CD4-positive, CD25-positive, alpha-beta regulatory T cell (primary cell): ENCODE results near the gene HMX2. TPM values are rescaled to one million over a fixed set of nuclear protein-coding genes. Genes with fewer than 3 reads are reported as not detected.

Experiments used
- ATAC-seq, 2 donors: fragments of 150-1000 bp; cut with Tn5 transposase; one replicate each; pipeline ENCODE4 v1.10.0; 2021; ENCODE audit warnings: low read depth in 2 of 2, moderate number of reproducible peaks in 2 of 2, moderate library complexity in 1 of 2
- DNase-seq, 3 donors: peaks; one replicate each; pipeline versions ENCODE4 v3.0.0 to v3.0.0-alpha.2; 2012 to 2022; ENCODE audit warnings: mixed read lengths in 1 of 3
- H3K27ac ChIP-seq: one replicate; pipeline ENCODE4 v1.7.0; 2013; ENCODE audit warnings: mild to moderate bottlenecking, low read length; ENCODE audit not compliant: insufficient read depth, poor library complexity, severe bottlenecking
- H3K27me3 ChIP-seq: one replicate; pipeline ENCODE4 v1.7.0; 2013; ENCODE audit warnings: low read length; ENCODE audit not compliant: control insufficient read depth, insufficient read depth
- H3K36me3 ChIP-seq: one replicate; pipeline ENCODE4 v1.7.0; 2013; ENCODE audit warnings: mild to moderate bottlenecking, low read length, moderate library complexity; ENCODE audit not compliant: control insufficient read depth, insufficient read depth
- H3K4me1 ChIP-seq: 2 replicates; pipeline ENCODE4 v1.7.0; 2013; ENCODE audit warnings: mild to moderate bottlenecking, low read length; ENCODE audit not compliant: insufficient read depth, control insufficient read depth, poor library complexity, severe bottlenecking
- H3K4me3 ChIP-seq: one replicate; pipeline ENCODE4 v1.7.0; 2013; ENCODE audit warnings: low read depth, mild to moderate bottlenecking, low read length, moderate library complexity
- H3K9me3 ChIP-seq, 2 experiments: 1 replicate in 1 of 2; 2 replicates in 1 of 2; pipeline ENCODE4 v1.7.0; 2013; ENCODE audit warnings: low read length in 2 of 2, mild to moderate bottlenecking in 1 of 2, moderate library complexity in 1 of 2; ENCODE audit not compliant: control insufficient read depth in 2 of 2
- H3K27ac Mint-ChIP-seq, 3 donors: one replicate each; pipeline ENCODE4 v1.8.0; 2020 to 2022; ENCODE audit warnings: mild to moderate bottlenecking in 3 of 3, mixed read lengths in 3 of 3, moderate library complexity in 2 of 3
- H3K27me3 Mint-ChIP-seq: one replicate; pipeline ENCODE4 v1.8.0; 2022; ENCODE audit warnings: mild to moderate bottlenecking, mixed read lengths
- H3K36me3 Mint-ChIP-seq: one replicate; pipeline ENCODE4 v1.8.0; 2020; ENCODE audit warnings: mixed read lengths
- H3K4me1 Mint-ChIP-seq, 4 donors: one replicate each; pipeline ENCODE4 v1.8.0; 2020 to 2022; ENCODE audit warnings: mixed read lengths in 4 of 4, mild to moderate bottlenecking in 1 of 4
- H3K4me3 Mint-ChIP-seq, 4 donors: one replicate each; pipeline ENCODE4 v1.8.0; 2020 to 2022; ENCODE audit warnings: mild to moderate bottlenecking in 4 of 4, mixed read lengths in 4 of 4, moderate library complexity in 3 of 4
- H3K9me3 Mint-ChIP-seq, 7 donors: one replicate each; pipeline ENCODE4 v1.8.0; 2020 to 2022; ENCODE audit warnings: mixed read lengths in 7 of 7, mild to moderate bottlenecking in 3 of 7, moderate library complexity in 2 of 7
- polyA plus RNA-seq, 4 donors: library from polyadenylated mRNA; unstranded; fragments of 300-500 nt; fragmentation: Illumina TruSeq; gene quantifications; one replicate each; pipeline ENCODE4 v1.2.3, GENCODE V29; 2021
- total RNA-seq: library from RNA; stranded (reverse); gene quantifications from one replicate; pipeline ENCODE4 v1.2.3, GENCODE V29; 2022

Gene HMX2
- total and polyA plus RNA-seq, 5 donors from 2014 or later = 0.37 TPM; not detected in 4

- no peak for DNase-seq
- Histone ChIP-seq H3K27me3 (peaks cover 47% of the 10 kb centered on the region), H3K4me3 (no peak overlapping the region), H3K27ac (no peak overlapping the region), H3K4me1 (peaks cover 69% of the 10 kb centered on the region), H3K36me3 (no peaks in the 10 kb centered on the region), H3K9me3 (no peaks in the 10 kb centered on the region)
- H3K4me1 Mint-ChIP-seq = peaks cover 16 to 79% (median 44%) of the 10 kb centered on the region in 4 donors
- peaks cover 92% of the 10 kb centered on the region for H3K27me3 Mint-ChIP-seq
- no peak for ATAC-seq
- H3K27ac Mint-ChIP-seq = peak overlapping the region in 1 of 3 donors; percentile 14
- peaks cover 0 to 11% (median 0%) of the 10 kb centered on the region in 7 donors for H3K9me3 Mint-ChIP-seq
- peak overlapping the region in 3 of 4 donors; percentile 19 to 83 (median 33) for H3K4me3 Mint-ChIP-seq
- no peaks in the 10 kb centered on the region for H3K36me3 Mint-ChIP-seq
These were observed 6.9 kb upstream of the HMX2 start for GRCh38 chr10:123140983-123141390.

GRCh38 chr10:123141791-123142700 lies 5.9 kb upstream of the HMX2 start:
- Histone ChIP-seq H3K4me3 (no peak overlapping the region), H3K9me3 (no peaks in the 10 kb centered on the region), H3K27ac (no peak overlapping the region), H3K36me3 (no peaks in the 10 kb centered on the region), H3K27me3 (peaks cover 53% of the 10 kb centered on the region), H3K4me1 (peaks cover 67% of the 10 kb centered on the region)
- ATAC-seq = no peak
- Mint-ChIP-seq H3K9me3 (peaks cover 0 to 9% (median 0%) of the 10 kb centered on the region in 7 donors), H3K4me3 (peak overlapping the region; percentile 26 to 44 (median 30)), H3K36me3 (no peaks in the 10 kb centered on the region), H3K27ac (peak overlapping the region in 1 of 3 donors; percentile 83), H3K27me3 (peaks cover 95% of the 10 kb centered on the region), H3K4me1 (peaks cover 16 to 78% (median 45%) of the 10 kb centered on the region in 4 donors)
- no peak for DNase-seq

- H3K4me3 Mint-ChIP-seq = peak overlapping the region in 3 of 4 donors; percentile 44 to 62 (median 62)
- H3K4me1 ChIP-seq = peaks cover 67% of the 10 kb centered on the region
These were observed 5.2 kb upstream of the HMX2 start for GRCh38 chr10:123142701-123143161.

GRCh38 chr10:123143162-123143824 lies 4.6 kb upstream of the HMX2 start:
- H3K27ac Mint-ChIP-seq = peak overlapping the region in 1 of 3 donors; percentile 35
- H3K27ac ChIP-seq = no peak overlapping the region
- ATAC-seq (no peak), DNase-seq (no peak)
- peaks cover 72% of the 10 kb centered on the region for H3K4me1 ChIP-seq
- H3K36me3 Mint-ChIP-seq = no peaks in the 10 kb centered on the region
- peaks cover 89% of the 10 kb centered on the region for H3K27me3 Mint-ChIP-seq
- H3K9me3 ChIP-seq = no peaks in the 10 kb centered on the region
- H3K9me3 Mint-ChIP-seq = peaks cover 0 to 9% (median 0%) of the 10 kb centered on the region in 7 donors
- peaks cover 56% of the 10 kb centered on the region for H3K27me3 ChIP-seq
- no peaks in the 10 kb centered on the region for H3K36me3 ChIP-seq
- H3K4me3 ChIP-seq = no peak overlapping the region
- H3K4me3 Mint-ChIP-seq = peak overlapping the region; percentile 62 to 86 (median 66)
- H3K4me1 Mint-ChIP-seq = peaks cover 16 to 73% (median 43%) of the 10 kb centered on the region in 4 donors

More at GRCh38 chr10:123142701-123143161, 5.2 kb upstream of the HMX2 start:
- Histone ChIP-seq H3K9me3 (no peaks in the 10 kb centered on the region), H3K27ac (no peak overlapping the region), H3K4me3 (no peak overlapping the region), H3K36me3 (no peaks in the 10 kb centered on the region), H3K27me3 (peaks cover 56% of the 10 kb centered on the region)
- ATAC-seq = no peak
- H3K27me3 Mint-ChIP-seq = peaks cover 95% of the 10 kb centered on the region
- no peak overlapping the region for H3K27ac Mint-ChIP-seq
- peaks cover 16 to 78% (median 46%) of the 10 kb centered on the region in 4 donors for H3K4me1 Mint-ChIP-seq
- H3K36me3 Mint-ChIP-seq = no peaks in the 10 kb centered on the region
- no peak for DNase-seq
- H3K9me3 Mint-ChIP-seq = peaks cover 0 to 9% (median 0%) of the 10 kb centered on the region in 7 donors

- no peak overlapping the region for H3K4me3 ChIP-seq
- H3K27ac ChIP-seq = no peak overlapping the region
- Mint-ChIP-seq H3K4me3 (peak overlapping the region in 3 of 4 donors; percentile 56 to 86 (median 71)), H3K27me3 (peaks cover 86% of the 10 kb centered on the region), H3K9me3 (peaks cover 0 to 9% (median 0%) of the 10 kb centered on the region in 7 donors), H3K4me1 (peaks cover 17 to 74% (median 42%) of the 10 kb centered on the region in 4 donors), H3K27ac (peak overlapping the region in 1 of 3 donors; percentile 35), H3K36me3 (no peaks in the 10 kb centered on the region)
- peaks cover 57% of the 10 kb centered on the region for H3K27me3 ChIP-seq
- no peak for DNase-seq
- no peak for ATAC-seq
- H3K9me3 ChIP-seq = no peaks in the 10 kb centered on the region
- H3K4me1 ChIP-seq = peaks cover 77% of the 10 kb centered on the region
- no peaks in the 10 kb centered on the region for H3K36me3 ChIP-seq
These were observed 4.1 kb upstream of the HMX2 start for GRCh38 chr10:123143825-123144168.

GRCh38 chr10:123144697-123145541 lies 3.0 kb upstream of the HMX2 start:
- no peaks in the 10 kb centered on the region for H3K36me3 Mint-ChIP-seq
- no peak overlapping the region for H3K27ac Mint-ChIP-seq

GRCh38 chr10:123145542-123146012 lies 2.4 kb upstream of the HMX2 start:
- Mint-ChIP-seq H3K9me3 (peaks cover 0 to 9% (median 0%) of the 10 kb centered on the region in 7 donors), H3K36me3 (no peaks in the 10 kb centered on the region), H3K27me3 (peaks cover 84% of the 10 kb centered on the region), H3K4me1 (peaks cover 17 to 75% (median 44%) of the 10 kb centered on the region in 4 donors), H3K4me3 (peak overlapping the region; percentile 10 to 86 (median 64)), H3K27ac (no peak overlapping the region)
- ATAC-seq (no peak), DNase-seq (no peak)
- no peak overlapping the region for H3K27ac ChIP-seq
- H3K4me3 ChIP-seq = no peak overlapping the region
- no peaks in the 10 kb centered on the region for H3K9me3 ChIP-seq
- peaks cover 59% of the 10 kb centered on the region for H3K27me3 ChIP-seq
- H3K36me3 ChIP-seq = no peaks in the 10 kb centered on the region
- H3K4me1 ChIP-seq = peaks cover 82% of the 10 kb centered on the region

More at GRCh38 chr10:123144697-123145541, 3.0 kb upstream of the HMX2 start:
- Histone ChIP-seq H3K4me3 (no peak overlapping the region), H3K27me3 (peaks cover 57% of the 10 kb centered on the region), H3K36me3 (no peaks in the 10 kb centered on the region), H3K27ac (no peak overlapping the region), H3K9me3 (no peaks in the 10 kb centered on the region), H3K4me1 (peaks cover 82% of the 10 kb centered on the region)
- DNase-seq (peak in 2 of 3 donors; percentile 34 to 49), ATAC-seq (no peak)
- H3K27me3 Mint-ChIP-seq = peaks cover 84% of the 10 kb centered on the region
- H3K9me3 Mint-ChIP-seq = peaks cover 0 to 9% (median 0%) of the 10 kb centered on the region in 7 donors
- H3K4me1 Mint-ChIP-seq = peaks cover 21 to 75% (median 42%) of the 10 kb centered on the region in 4 donors
- peak overlapping the region; percentile 33 to 86 (median 62) for H3K4me3 Mint-ChIP-seq
